OCI-LY1 (cell line): Measurements from ENCODE around the gene BOK.

Source experiments
- H2AFZ ChIP-seq: fragments of 200-600 bp; sonication (generic), shearing (Covaris generic); 2 replicates; pipeline ENCODE4 v1.6.0; 2014; ENCODE audit warnings: antibody characterized with exemption, mild to moderate bottlenecking, low read length
- H3F3A ChIP-seq: fragments of 200-600 bp; sonication (generic), shearing (Covaris generic); 2 replicates; pipeline ENCODE4 v1.6.0; 2014; ENCODE audit warnings: mild to moderate bottlenecking, antibody characterized with exemption, low read length, moderate library complexity; ENCODE audit not compliant: insufficient read depth
- H3K27ac ChIP-seq: fragments of 200-600 bp; sonication (generic); 2 replicates; pipeline ENCODE4 v1.5.1; 2014; ENCODE audit warnings: low read length, mixed run types, mild to moderate bottlenecking, low read depth; ENCODE audit not compliant: poor library complexity, severe bottlenecking
- H3K27me3 ChIP-seq: fragments of 200-600 bp; sonication (generic); 2 replicates; pipeline ENCODE4 v1.6.0; 2014; ENCODE audit warnings: antibody characterized with exemption, mild to moderate bottlenecking, low read length, moderate library complexity; ENCODE audit not compliant: insufficient read depth
- H3K36me3 ChIP-seq: fragments of 200-600 bp; sonication (generic); 2 replicates; pipeline ENCODE4 v1.6.1; 2014; ENCODE audit warnings: mild to moderate bottlenecking, antibody characterized with exemption, low read length, moderate library complexity, mixed read lengths; ENCODE audit not compliant: insufficient read depth
- H3K4me1 ChIP-seq: fragments of 200-600 bp; sonication (generic); 2 replicates; pipeline ENCODE4 v1.5.1; 2014; ENCODE audit warnings: mild to moderate bottlenecking, low read length, moderate library complexity; ENCODE audit not compliant: insufficient read depth, severe bottlenecking
- H3K4me2 ChIP-seq: fragments of 200-600 bp; sonication (generic), shearing (Covaris generic); 2 replicates; pipeline ENCODE4 v1.6.1; 2014; ENCODE audit warnings: low read length
- H3K4me3 ChIP-seq: fragments of 200-600 bp; sonication (generic); 2 replicates; pipeline ENCODE4 v1.5.1; 2014; ENCODE audit warnings: low read length, low read depth, mild to moderate bottlenecking, mixed read lengths; ENCODE audit not compliant: poor library complexity, severe bottlenecking
- H3K79me2 ChIP-seq: fragments of 200-600 bp; shearing (Covaris generic); 2 replicates; pipeline ENCODE4 v1.6.1; 2016; ENCODE audit warnings: mixed run types, low read length, mixed read lengths; ENCODE audit not compliant: insufficient read depth
- H3K9ac ChIP-seq: fragments of 200-600 bp; sonication (generic), shearing (Covaris generic); 2 replicates; pipeline ENCODE4 v1.6.1; 2014; ENCODE audit warnings: mild to moderate bottlenecking, low read length, mixed read lengths
- H3K9me2 ChIP-seq: fragments of 200-600 bp; sonication (generic), shearing (Covaris generic); 2 replicates; pipeline ENCODE4 v1.6.1; 2014; ENCODE audit warnings: low read depth, mild to moderate bottlenecking, low read length, mixed read lengths
- H3K9me3 ChIP-seq: fragments of 200-600 bp; shearing (Covaris generic); 2 replicates; pipeline ENCODE4 v1.6.1; 2014; ENCODE audit warnings: low read length, mixed read lengths
- H4K20me1 ChIP-seq: fragments of 200-600 bp; sonication (generic), shearing (Covaris generic); 2 replicates; pipeline ENCODE4 v1.6.0; 2016; ENCODE audit warnings: mild to moderate bottlenecking, low read length; ENCODE audit not compliant: insufficient read depth
- EZH2 ChIP-seq: fragments of 200-600 bp; sonication (generic), shearing (Covaris generic); IDR thresholded peaks from 2 replicates; pipeline ENCODE4 v1.8.0; 2017; ENCODE audit warnings: borderline replicate concordance, mixed run types, mild to moderate bottlenecking, antibody characterized with exemption, low read length, moderate library complexity, mixed read lengths
- TF ChIP-seq, protein P1 (sequence below): fragments of 200-600 bp; sonication (generic), shearing (Covaris generic); IDR thresholded peaks from 2 replicates; pipeline ENCODE4 v1.5.1; 2017; ENCODE audit warnings: mild to moderate bottlenecking, antibody characterized with exemption, low read length, moderate library complexity, mixed read lengths

Gene BOK

DNA sequence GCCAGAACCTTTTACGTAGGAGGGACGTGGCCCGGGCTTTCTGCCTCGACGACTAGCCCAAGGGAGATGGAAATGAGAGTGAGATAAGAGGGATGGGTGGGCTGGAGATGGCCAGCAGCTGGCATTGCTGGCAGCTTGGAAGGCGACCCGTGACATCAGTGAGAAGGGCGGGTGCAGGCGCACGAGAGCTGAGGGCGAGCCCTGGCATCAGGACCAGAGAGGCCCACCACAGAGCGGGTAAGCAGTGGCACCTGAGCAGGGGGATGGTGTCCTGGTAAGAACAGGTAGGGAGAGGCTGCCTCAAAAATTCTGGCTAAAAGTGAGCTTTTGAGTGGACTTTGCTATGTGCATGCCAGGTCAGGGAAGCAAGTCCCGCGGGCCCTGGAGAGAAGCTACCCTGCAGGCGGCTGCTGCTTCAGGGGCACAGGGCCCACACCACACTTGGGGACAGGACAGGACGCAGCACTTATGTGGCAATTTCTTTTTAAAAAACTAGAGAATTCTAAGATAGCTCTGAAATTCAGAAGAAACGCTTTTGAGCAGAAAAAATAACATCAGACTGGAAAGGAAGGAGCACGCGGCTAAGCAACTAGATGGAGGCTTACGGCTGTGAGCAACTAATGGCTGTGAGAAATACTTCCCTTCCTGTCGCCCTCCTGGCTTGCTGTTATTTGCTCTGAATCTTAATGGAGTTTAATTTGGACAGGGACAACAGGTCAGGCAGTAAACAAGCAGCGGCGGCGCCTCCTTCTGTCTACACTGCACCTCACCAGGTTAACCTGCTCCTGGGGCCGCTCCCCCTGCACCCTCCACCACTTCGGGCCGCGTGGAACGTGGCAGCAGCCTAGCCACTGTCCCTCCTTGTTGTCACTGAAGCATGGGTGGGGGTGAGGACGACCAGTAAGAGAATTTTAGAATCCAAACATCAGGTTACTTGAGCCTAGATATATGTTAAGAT lies 57.9 kb downstream of the BOK start:
- peaks cover 22% of the 10 kb centered on the region for H3K36me3 ChIP-seq
- H3K9ac ChIP-seq, result peak overlapping the region; percentile 6; the same call in 1 of the 2 replicates
- TF ChIP-seq EZH2, result no peak
- TF ChIP-seq, protein P1, sequence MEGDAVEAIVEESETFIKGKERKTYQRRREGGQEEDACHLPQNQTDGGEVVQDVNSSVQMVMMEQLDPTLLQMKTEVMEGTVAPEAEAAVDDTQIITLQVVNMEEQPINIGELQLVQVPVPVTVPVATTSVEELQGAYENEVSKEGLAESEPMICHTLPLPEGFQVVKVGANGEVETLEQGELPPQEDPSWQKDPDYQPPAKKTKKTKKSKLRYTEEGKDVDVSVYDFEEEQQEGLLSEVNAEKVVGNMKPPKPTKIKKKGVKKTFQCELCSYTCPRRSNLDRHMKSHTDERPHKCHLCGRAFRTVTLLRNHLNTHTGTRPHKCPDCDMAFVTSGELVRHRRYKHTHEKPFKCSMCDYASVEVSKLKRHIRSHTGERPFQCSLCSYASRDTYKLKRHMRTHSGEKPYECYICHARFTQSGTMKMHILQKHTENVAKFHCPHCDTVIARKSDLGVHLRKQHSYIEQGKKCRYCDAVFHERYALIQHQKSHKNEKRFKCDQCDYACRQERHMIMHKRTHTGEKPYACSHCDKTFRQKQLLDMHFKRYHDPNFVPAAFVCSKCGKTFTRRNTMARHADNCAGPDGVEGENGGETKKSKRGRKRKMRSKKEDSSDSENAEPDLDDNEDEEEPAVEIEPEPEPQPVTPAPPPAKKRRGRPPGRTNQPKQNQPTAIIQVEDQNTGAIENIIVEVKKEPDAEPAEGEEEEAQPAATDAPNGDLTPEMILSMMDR, result no peak
- peak overlapping the region; percentile 66 for H3K27ac ChIP-seq
- H4K20me1 ChIP-seq, result no peaks in the 10 kb centered on the region
- H3K4me2 ChIP-seq, result peak overlapping the region; percentile 74
- no peaks in the 10 kb centered on the region for H3K9me2 ChIP-seq
- peak overlapping the region; percentile 49 for H3K4me3 ChIP-seq
- H3K79me2 ChIP-seq, result no peaks in the 10 kb centered on the region
- no peaks in the 10 kb centered on the region for H3F3A ChIP-seq
- no peaks in the 10 kb centered on the region for H3K9me3 ChIP-seq
- H3K4me1 ChIP-seq, result peaks cover 26% of the 10 kb centered on the region
- H2AFZ ChIP-seq, result no peak overlapping the region
- H3K27me3 ChIP-seq, result no peaks in the 10 kb centered on the region

DNA sequence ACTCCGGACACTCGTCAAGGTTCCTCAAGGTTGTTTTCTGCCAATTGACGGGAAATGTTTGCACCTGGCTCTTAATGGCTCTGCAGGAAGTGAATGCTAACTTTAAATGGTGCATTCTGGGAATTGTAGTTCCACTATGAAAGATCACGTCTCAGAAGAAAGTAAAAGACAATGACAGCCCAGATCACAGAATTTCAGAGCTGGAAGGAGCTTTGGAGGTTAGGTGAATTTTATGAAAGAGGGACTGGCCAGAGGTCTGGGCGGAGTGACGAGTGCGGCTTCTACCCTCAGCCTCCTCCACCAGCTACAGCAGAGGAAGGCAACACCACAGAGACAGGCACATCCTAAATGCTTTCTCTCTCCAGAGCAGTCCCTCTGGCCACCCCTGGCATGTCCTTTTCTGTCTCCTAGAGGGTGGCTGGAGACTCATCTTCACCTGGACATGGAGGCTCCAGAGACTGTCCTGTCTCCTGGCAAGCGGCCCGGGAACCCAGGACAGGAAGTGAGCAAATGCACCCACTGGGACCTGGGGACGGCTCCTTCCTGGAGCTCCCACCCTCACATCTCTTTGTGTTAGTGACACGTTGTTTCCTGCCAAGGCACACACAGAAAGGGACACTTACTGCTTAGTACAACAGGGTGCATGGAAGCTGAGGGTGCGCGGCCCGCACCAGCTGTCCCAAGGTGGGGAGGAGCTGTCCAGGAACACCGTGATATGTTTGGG lies 59.0 kb downstream of the BOK start:
- peak overlapping the region; percentile 44 for H3K9ac ChIP-seq
- peaks cover 26% of the 10 kb centered on the region for H3K36me3 ChIP-seq
- H3K27me3 ChIP-seq, result no peaks in the 10 kb centered on the region
- peak overlapping the region; percentile 49 for H3K4me3 ChIP-seq
- H3K4me2 ChIP-seq, result peak overlapping the region; percentile 74
- H3K9me2 ChIP-seq, result no peaks in the 10 kb centered on the region
- H4K20me1 ChIP-seq, result no peaks in the 10 kb centered on the region
- H3K27ac ChIP-seq, result peak overlapping the region; percentile 66
- no peak for TF ChIP-seq EZH2
- TF ChIP-seq, protein P1, result no peak
- H3F3A ChIP-seq, result no peaks in the 10 kb centered on the region; the same call in 1 of the 2 replicates
- no peaks in the 10 kb centered on the region for H3K9me3 ChIP-seq
- H3K4me1 ChIP-seq, result peaks cover 26% of the 10 kb centered on the region
- no peaks in the 10 kb centered on the region for H3K79me2 ChIP-seq
- no peak overlapping the region for H2AFZ ChIP-seq

DNA sequence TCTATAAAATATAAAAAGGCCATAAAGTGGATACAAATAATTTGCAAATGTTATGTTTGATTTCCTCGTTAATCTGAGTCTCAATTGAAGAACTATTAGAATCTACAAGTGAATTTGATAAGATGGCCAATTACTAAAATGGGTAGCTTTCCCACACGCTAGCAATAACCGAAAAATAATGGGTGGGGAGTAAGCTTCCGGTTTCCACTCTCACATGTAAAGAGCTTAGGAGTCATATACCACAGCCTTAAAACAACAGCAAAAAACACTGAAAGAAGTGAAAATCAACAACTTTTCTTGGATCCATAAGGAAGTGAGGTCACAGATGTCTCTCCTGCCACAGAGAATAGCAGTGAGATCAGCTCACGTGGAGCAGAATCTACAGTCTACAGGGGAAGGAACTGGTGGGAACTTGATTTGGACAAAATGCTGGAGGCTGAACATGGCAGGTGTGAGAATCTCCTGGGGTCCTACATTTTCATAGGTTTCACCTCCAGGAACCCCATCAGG lies 59.8 kb downstream of the BOK start:
- Histone ChIP-seq H3K4me2 (peak overlapping the region; percentile 74), H3K9ac (peak overlapping the region; percentile 44; the same call in 1 of the 2 replicates), H3K9me3 (no peaks in the 10 kb centered on the region), H3K36me3 (peaks cover 26% of the 10 kb centered on the region), H3K4me1 (peaks cover 26% of the 10 kb centered on the region), H3K79me2 (no peaks in the 10 kb centered on the region), H3K4me3 (peak overlapping the region; percentile 49), H3K27ac (peak overlapping the region; percentile 66), H4K20me1 (no peaks in the 10 kb centered on the region), H3K27me3 (no peaks in the 10 kb centered on the region), H3K9me2 (no peaks in the 10 kb centered on the region), H3F3A (no peaks in the 10 kb centered on the region; the same call in 1 of the 2 replicates), H2AFZ (no peak overlapping the region)
- TF ChIP-seq, protein P1, result no peak
